SJSA1 (cell line): ENCODE measurements around the gene GLRX2. TPM values are rescaled to one million over a fixed set of nuclear protein-coding genes. Genes with fewer than 3 reads are reported as not detected.
"Not testable (repeated sequence)": the region's sequence is repeated elsewhere in the genome, so short reads cannot be mapped to it uniquely, and the experiment has no call there.

Source experiments
- DNase-seq, 2 experiments: peaks; one replicate each; pipeline ENCODE4 v3.0.0-alpha.2; 2015 to 2020; ENCODE audit warnings: low spot score in 2 of 2, low read depth in 1 of 2
- H3K27ac ChIP-seq: fragments of 250-450 bp; sonication (Bioruptor Pico); 2 replicates; pipeline ENCODE4 v1.5.1; 2020; ENCODE audit warnings: mild to moderate bottlenecking, moderate library complexity
- H3K27me3 ChIP-seq: fragments of 250-450 bp; sonication (Bioruptor Pico); replicated peaks from 2 replicates; pipeline ENCODE4 v1.5.1; 2020; ENCODE audit warnings: mild to moderate bottlenecking, moderate library complexity
- H3K36me3 ChIP-seq: fragments of 250-450 bp; sonication (Bioruptor Pico); 2 replicates; pipeline ENCODE4 v1.5.1; 2020; ENCODE audit warnings: mild to moderate bottlenecking
- H3K4me1 ChIP-seq: fragments of 250-450 bp; sonication (Bioruptor Pico); replicated peaks from 2 replicates; pipeline ENCODE4 v1.6.1; 2021; ENCODE audit warnings: mild to moderate bottlenecking
- H3K4me3 ChIP-seq: fragments of 250-450 bp; sonication (Bioruptor Pico); 2 replicates; pipeline ENCODE4 v1.5.1; 2020; ENCODE audit warnings: mild to moderate bottlenecking
- H3K9me3 ChIP-seq: fragments of 250-450 bp; sonication (Bioruptor Pico); replicated peaks from 2 replicates; pipeline ENCODE4 v1.5.1; 2020; ENCODE audit warnings: mild to moderate bottlenecking
- total RNA-seq: library from RNA; depleted of rRNA; stranded (reverse); fragments of >200 nt; shearing (Covaris generic); gene quantifications from 2 replicates; pipeline ENCODE4 v1.2.3, GENCODE V29; 2014

GLRX2 gene
- total RNA-seq, 1 experiment from 2014 or later, result 35.6 TPM

DNA sequence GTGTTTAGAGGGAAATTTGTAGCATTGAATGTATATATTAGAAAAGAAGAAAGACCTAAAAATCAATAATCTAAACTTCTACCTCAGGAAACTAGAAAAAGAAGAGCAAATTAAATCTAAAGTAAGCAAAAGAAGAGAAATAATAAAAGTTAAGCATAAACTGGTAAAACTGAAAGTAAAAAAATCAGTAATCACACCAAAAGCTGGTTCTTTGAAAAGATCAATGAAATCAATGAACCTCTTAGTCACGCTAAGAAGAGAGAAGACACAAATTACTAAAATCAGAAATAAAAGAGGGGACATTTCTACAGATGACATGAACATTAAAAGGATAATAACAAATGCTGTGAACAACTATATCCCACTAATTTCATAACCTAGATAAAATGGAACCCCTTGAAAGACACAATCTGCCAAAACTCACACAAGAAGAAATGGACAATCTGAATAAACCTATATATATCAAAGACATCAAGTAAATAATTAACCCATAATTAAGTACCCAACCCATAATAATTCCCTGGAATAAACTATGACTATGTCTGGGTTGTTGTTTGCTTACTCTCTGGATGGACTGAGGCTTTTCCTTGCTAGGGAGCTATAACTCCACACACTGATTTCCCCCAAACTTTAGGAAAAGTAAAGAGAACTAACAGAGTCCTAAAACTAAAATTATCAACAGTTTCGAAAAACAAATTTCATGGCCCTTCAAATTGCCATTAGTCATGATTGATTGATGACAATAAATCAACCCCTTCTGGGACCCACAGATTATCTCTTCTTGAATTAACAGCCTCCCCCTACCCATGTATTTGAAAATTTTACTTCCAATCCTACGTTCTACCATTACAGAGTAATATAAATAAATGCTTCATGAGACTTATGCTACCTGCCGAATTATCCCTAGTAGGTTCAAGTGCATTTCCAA is 13.9 kb upstream of the GLRX2 start:
- Histone ChIP-seq H3K4me3 (no peak overlapping the region), H3K36me3 (no peaks in the 10 kb centered on the region; the same call in 1 of the 2 replicates), H3K27ac (no peak overlapping the region), H3K4me1 (peaks cover 28% of the 10 kb centered on the region), H3K27me3 (no peaks in the 10 kb centered on the region), H3K9me3 (no peaks in the 10 kb centered on the region)
- no peak for DNase-seq

DNA sequence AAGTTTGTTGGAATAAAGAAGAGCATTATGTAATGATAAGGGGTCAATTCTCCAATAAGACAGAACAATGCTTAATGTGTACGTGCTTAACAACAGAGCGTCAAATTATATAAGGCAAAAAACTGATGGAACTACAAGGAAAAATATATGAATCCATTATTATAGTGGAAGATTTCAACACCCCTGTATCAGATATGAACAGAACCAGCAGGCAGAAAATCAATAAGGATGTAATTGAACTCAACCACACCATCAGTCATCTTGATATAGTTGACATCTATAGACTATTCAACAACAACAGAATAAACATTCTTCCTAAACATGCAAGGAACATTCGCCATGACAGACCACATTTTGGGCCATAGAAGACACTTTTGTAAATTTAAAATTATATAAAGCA is 13.0 kb upstream of the GLRX2 start:
- Histone ChIP-seq H3K4me1 (peaks cover 22% of the 10 kb centered on the region), H3K9me3 (no peaks in the 10 kb centered on the region), H3K27ac (no peak overlapping the region), H3K36me3 (no peaks in the 10 kb centered on the region), H3K27me3 (no peaks in the 10 kb centered on the region), H3K4me3 (no peak overlapping the region)
- DNase-seq, result no peak

DNA sequence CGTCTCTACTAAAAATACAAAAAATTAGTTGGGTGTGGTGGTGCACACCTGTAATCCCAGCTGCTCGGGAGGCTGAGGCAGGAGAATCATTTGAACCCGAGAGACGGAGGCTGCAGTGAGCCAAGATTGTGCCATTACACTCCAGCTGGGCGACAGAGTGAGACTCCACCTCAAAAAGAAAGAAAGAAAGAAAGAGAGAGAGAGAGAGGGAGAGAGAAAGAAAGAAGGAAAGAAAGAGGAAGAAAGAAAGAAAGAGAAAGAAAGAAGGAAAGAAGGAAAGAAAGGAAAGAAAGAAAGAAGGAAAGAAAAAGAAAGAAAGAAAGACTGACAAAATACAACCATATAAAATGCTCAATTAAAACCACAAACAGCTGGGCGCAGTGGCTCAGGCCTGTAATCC is 12.0 kb upstream of the GLRX2 start:
- H3K9me3 ChIP-seq, H3K27me3 ChIP-seq, H3K27ac ChIP-seq, H3K36me3 ChIP-seq, DNase-seq, H3K4me3 ChIP-seq: not testable (repeated sequence)
- H3K4me1 ChIP-seq, result peaks cover 23% of the 10 kb centered on the region

DNA sequence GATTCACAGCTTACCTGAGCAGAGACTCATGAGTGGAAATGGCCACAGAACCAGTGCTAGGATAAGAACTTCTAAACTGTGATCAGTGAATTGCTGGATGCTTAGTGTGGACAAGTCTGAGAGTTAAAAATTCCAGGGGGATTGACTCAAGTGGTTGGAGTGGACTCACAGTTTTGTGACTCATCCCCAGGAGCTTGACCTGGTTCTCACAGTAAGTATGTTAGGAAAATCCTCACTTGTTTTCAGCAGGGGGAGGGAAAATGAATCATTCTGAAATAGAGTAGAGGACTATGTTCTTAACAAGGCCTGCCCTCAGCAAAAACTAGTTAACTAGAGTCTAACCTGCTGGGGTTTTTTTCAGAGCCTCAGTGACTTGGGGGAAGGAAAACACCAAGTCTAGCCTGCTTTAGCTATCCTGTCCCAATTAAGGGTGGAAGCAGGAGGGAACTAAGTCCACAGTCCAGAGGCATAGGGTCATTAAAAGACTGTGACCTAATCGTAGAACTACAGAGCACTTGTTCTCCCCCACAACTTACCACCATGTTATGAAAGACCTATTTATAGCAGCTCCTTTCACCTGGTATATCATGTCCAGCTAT is 10.5 kb upstream of the GLRX2 start:
- Histone ChIP-seq H3K4me3 (no peak overlapping the region), H3K9me3 (no peaks in the 10 kb centered on the region), H3K4me1 (peaks cover 37% of the 10 kb centered on the region), H3K36me3 (no peaks in the 10 kb centered on the region), H3K27ac (peak overlapping the region; percentile 48), H3K27me3 (no peaks in the 10 kb centered on the region)
- peak; percentile 82 to 85 for DNase-seq

DNA sequence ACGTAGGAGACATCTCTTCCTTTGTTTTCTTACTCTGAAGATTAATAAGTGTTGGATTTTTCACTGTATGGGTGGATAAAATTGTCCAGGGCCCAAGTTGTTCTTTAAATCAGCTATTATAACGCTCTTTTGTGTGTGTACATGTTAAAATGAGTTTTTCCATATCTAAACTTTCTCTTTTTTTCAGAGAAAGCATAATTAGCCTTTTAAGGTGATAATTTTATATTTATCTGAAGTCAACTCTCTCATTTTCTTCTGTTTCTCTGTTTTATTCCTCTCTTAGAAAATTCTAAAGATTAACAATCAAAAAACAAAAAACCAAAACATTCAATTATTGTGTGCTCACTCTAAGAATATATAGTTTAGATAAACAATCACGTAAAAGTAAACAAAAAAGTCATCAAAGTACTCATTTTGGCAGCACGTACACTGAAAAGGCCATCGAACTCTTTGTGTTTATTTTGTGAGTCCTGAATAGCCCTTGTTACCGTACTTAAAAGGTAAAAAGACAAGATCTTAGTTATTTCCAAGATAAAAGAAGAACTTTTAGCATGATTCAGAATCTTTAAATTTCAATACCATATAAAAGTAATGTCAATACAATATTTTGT is 9.4 kb upstream of the GLRX2 start:
- H3K36me3 ChIP-seq, result no peaks in the 10 kb centered on the region
- no peaks in the 10 kb centered on the region for H3K27me3 ChIP-seq
- no peaks in the 10 kb centered on the region for H3K9me3 ChIP-seq
- peaks cover 45% of the 10 kb centered on the region for H3K4me1 ChIP-seq
- no peak overlapping the region for H3K4me3 ChIP-seq
- no peak overlapping the region for H3K27ac ChIP-seq
- DNase-seq, result peak in 1 of 2 experiments; percentile 24

DNA sequence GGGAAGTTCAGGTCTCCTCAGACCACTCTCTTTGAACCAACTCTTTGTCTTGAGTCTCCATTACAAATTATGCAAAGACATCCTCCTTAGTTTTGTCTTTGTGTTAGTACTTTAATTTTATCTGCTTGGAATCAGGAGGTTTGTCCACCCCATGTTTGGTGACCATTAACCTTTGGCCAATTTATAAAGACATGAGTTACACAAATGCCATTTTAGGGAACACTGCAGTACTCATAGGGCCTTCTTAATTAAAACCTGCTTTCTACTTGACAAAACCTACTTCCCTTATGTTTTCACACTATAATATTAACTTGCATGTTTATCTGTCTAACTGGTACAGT is 8.7 kb upstream of the GLRX2 start:
- Histone ChIP-seq H3K27me3 (no peaks in the 10 kb centered on the region), H3K4me3 (no peak overlapping the region), H3K27ac (no peak overlapping the region), H3K9me3 (no peaks in the 10 kb centered on the region), H3K36me3 (no peaks in the 10 kb centered on the region), H3K4me1 (peaks cover 45% of the 10 kb centered on the region)
- no peak for DNase-seq

DNA sequence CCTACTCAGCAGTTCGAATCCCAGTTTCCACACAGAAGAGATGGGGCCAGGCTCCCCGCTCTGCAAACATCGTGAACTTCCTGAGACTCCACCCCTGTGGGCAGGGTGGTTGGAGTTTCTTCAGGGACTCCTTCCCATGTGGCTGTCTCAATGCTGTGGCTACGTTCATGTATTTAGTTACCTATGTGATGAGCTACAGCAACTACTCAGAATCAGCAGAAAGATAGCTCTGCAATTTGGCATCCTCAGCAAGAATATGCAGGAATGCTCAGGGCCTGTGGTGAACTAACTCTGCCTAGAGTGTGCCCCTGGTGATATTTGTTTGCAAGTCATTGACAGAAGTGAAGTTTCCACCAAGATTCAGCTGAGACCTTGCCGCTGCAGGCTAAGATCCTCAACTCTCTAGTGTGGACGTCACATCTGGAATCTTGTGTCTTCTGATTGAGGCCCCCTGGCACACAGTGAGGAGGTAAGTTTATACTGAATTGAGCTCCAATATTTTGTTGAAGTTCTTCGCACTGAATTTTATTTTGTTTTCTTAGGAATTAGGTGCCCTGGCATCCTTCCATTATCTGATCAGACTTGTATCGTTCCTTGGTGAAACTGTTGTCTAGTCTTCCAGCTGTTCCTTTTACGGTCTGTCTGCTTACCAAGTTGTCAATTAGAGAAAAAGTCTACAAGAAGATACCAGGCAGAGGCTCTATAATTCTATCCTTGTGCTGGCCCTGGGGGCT is 8.2 kb upstream of the GLRX2 start:
- Histone ChIP-seq H3K4me1 (peaks cover 45% of the 10 kb centered on the region), H3K4me3 (no peak overlapping the region), H3K27ac (no peak overlapping the region), H3K36me3 (no peaks in the 10 kb centered on the region), H3K9me3 (no peaks in the 10 kb centered on the region), H3K27me3 (no peaks in the 10 kb centered on the region)
- no peak for DNase-seq

DNA sequence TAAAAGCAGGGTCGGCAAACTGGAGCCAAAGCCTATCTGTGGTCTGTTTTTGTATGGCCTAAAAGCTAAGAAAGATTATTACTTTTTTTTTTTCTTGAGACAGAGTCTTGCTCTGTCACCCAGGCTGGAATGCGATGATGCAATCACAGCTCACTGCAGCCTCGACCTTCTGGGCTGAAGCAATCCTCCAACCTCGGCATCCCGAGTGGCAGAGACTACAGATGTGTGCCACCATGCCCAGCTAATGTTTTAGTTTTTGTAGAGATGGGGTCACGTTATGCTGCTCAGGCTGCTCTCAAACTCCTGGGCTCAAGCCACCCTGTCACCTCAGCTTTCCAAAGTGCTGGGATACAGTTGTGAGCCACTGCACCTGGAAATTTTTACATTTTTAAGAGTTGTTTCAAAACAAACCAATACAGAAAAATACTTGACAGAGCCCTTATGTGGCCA is 6.5 kb upstream of the GLRX2 start:
- DNase-seq, result peak; percentile 59 to 79
- H3K36me3 ChIP-seq, result no peaks in the 10 kb centered on the region
- H3K9me3 ChIP-seq, result no peaks in the 10 kb centered on the region
- peak overlapping the region; percentile 75 for H3K27ac ChIP-seq
- H3K27me3 ChIP-seq, result no peaks in the 10 kb centered on the region
- no peak overlapping the region for H3K4me3 ChIP-seq
- peaks cover 45% of the 10 kb centered on the region for H3K4me1 ChIP-seq

DNA sequence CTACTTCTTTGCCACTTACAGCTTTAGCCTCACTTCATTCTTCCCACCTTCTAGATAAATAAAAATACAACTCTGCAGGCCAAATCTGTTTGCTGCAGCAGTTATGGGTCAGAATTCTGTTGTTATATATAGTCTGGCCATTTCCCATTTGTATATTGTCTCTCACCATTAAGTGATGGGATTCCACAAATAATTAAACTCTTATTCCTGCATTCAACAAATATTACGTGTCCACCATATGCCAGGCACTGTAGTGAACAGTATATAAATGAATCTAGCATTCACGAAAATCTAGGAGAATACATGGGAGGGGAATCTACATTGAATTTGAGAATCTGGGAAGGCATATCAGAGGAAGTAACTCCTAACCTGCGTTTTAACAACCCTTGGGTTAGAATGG is 5.7 kb upstream of the GLRX2 start:
- peak overlapping the region; percentile 75 for H3K27ac ChIP-seq
- no peak overlapping the region for H3K4me3 ChIP-seq
- peaks cover 43% of the 10 kb centered on the region for H3K4me1 ChIP-seq
- H3K9me3 ChIP-seq, result no peaks in the 10 kb centered on the region
- no peak for DNase-seq
- no peaks in the 10 kb centered on the region for H3K27me3 ChIP-seq
- no peaks in the 10 kb centered on the region for H3K36me3 ChIP-seq

DNA sequence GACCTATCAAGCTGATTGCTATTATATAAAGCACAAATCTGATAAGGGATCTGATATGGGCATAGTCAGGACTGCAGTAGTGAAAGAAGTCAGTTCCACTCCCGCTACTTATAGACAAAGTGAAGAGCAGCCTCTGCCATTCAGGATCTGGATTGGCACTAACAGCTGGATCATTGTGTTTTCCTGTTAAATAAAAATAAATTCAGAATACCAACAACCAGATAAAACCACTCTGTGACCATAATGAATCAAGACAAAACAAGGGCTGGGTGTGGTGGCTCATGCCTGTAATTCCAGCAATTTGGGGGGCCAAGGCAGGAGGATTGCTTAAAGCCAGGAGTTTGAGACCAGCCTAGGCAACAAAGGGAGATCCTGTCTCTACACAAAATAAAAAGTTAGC is 5.0 kb upstream of the GLRX2 start:
- H3K27ac ChIP-seq, result no peak overlapping the region; the same call in 1 of the 2 replicates
- peaks cover 36% of the 10 kb centered on the region for H3K4me1 ChIP-seq
- H3K9me3 ChIP-seq, result no peaks in the 10 kb centered on the region
- H3K4me3 ChIP-seq, result no peak overlapping the region
- DNase-seq, result peak in 1 of 2 experiments; percentile 12
- no peaks in the 10 kb centered on the region for H3K27me3 ChIP-seq
- H3K36me3 ChIP-seq, result no peaks in the 10 kb centered on the region

DNA sequence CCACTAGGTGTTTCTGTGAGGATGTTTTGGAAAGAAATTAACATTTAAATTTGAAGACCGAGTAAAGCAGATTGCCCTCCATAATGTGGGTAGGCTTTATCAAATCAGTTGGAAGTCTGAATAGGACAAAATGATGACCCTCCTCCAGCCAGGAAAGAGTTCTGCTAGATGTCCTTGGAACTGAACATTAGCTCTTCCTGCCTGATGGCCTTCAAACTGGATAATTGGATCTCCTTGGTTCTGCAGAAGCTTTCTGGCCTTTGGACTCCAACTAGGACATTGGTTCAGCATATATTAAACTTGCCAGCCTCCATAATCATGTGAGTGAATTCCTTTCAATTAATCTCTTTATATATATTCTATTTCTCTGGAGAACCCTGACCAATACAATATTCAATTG is 4.4 kb upstream of the GLRX2 start:
- Histone ChIP-seq H3K4me3 (no peak overlapping the region), H3K27ac (no peak overlapping the region), H3K36me3 (peaks cover 3% of the 10 kb centered on the region; the same call in 1 of the 2 replicates), H3K27me3 (no peaks in the 10 kb centered on the region), H3K4me1 (peaks cover 30% of the 10 kb centered on the region), H3K9me3 (no peaks in the 10 kb centered on the region)
- DNase-seq, result no peak

DNA sequence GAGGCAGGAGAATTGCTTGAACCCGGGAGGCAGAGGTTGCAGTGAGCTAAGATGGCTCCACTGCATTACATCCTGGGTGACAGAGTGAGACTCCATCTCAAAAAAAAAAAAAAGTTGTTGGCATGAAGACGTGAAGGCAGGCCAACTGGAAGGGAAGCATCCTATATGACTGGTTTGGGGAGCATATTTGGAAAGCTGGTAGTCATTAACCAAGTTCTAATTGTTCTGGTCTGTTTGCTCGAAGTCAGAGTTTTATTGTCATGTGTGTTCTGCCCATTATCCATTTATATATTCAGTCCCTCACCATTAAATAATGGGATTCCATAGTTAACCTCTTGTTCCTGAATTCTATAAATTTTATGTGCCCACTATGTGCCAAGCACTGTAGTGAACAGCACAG is 3.3 kb upstream of the GLRX2 start:
- Histone ChIP-seq H3K9me3 (no peaks in the 10 kb centered on the region), H3K4me3 (no peak overlapping the region), H3K27ac (no peak overlapping the region), H3K36me3 (peaks cover 5% of the 10 kb centered on the region), H3K27me3 (no peaks in the 10 kb centered on the region), H3K4me1 (peaks cover 32% of the 10 kb centered on the region)
- no peak for DNase-seq

DNA sequence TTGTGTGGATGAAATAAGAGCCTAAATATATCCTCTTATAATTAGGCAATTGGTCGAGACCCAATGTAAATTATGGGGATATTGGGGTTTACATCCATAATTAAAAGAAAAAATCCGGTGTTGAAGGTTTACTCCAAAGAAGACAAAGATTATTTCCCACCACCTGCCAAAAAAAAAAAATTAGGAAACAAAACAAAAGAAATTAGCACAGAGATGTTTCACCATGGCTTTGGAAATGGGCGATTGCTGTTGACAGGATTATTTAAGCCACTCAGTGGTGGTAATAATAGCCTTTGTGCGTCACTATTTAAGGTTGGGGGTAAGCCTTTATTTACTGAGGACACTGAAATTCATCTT is 585 bp upstream of the GLRX2 start:
- Histone ChIP-seq H3K27ac (no peak overlapping the region), H3K27me3 (no peaks in the 10 kb centered on the region), H3K9me3 (no peaks in the 10 kb centered on the region), H3K36me3 (peaks cover 11% of the 10 kb centered on the region), H3K4me1 (peaks cover 14% of the 10 kb centered on the region), H3K4me3 (peak overlapping the region; percentile 91)
- DNase-seq, result no peak
